HL-60/S4 treated with phorbol 12-myristate 13-acetate at 8.2 ng/mL for 4 days and 3 days (cell line): ENCODE results near the gene ICOSLG.
"Not testable (repeated sequence)": the region's sequence is repeated elsewhere in the genome, so short reads cannot be mapped to it uniquely, and the experiment has no call there.

Experiments used
- in situ Hi-C: fragments of 300-500 bp; cut with MboI; formaldehyde crosslinking; loops from 2 replicates; pipeline ENCODE4 v1.15.0; 2022; ENCODE audit warnings: low sequenced_read_pairs

The ICOSLG gene

GRCh38 chr21:44265734-44266270, 25.1 kb upstream of the ICOSLG start:
- in situ Hi-C loops, result no loop called here

GRCh38 chr21:44263768-44264167, 23.0 kb upstream of the ICOSLG start:
- in situ Hi-C loops, result no loop called here

DNA sequence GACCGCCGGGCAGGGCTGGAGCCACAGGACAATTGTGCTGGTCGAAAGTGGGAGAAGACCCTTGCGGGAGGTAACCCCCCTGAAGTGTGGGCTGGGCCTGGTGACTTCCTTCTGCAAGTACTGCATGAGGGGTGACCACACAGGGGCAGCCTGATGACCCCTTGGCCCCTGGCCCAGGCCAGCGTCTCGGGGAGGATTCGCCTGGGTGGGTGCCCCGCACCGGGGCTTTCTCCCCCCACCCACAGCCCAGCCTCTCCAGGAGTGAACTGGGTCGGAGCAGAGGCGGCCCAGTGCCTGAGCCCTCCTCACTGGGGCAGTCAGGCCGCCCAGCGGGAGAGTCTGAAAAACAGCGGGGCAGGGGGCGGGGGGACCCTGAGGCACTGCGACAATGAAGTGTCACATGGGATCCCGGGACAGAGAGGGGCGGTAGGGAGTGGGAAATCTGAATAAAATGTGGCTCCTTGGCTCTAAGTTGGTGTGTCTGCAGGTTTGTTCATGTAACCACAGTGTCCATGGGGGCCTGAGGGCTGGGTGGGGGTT, 22.5 kb upstream of the ICOSLG start:
- in situ Hi-C loops, result no loop called here

DNA sequence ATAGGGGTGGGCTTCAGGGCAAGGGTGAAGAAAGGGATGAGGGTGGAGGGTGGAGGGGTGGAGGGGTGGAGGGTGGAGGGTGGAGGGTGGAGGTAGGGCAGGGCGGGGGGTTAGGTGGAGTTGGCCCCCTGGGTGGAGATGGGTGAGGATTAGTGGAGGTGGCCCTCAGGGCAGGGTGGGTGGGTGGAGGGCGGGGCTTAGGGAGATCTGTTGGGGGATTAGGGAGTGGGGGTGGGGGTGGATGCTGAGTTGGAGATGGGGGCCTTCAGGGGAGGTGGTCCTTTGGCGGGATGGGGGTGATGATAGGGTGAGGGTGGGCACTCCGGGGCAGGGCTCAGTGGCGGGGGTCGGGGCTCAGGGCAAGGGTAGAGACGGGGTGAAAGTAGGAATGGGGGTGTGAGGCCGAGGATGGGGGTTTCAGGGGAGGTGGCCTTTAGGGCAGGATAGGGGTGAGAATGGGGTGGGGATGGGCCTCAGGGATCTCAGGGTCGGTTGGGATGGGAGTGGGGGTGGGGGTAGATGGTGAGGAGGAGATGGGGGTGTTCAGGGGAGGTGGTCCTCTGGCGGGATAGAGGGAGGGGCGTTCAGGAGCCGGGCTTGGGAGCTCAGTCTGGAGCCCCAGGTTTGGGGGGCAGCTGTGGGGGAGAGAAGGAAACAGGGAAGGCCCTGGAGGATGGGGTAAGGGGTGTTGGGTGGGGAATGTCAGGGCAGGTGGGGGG, 21.8 kb upstream of the ICOSLG start:
- in situ Hi-C loops, result no loop called here

DNA sequence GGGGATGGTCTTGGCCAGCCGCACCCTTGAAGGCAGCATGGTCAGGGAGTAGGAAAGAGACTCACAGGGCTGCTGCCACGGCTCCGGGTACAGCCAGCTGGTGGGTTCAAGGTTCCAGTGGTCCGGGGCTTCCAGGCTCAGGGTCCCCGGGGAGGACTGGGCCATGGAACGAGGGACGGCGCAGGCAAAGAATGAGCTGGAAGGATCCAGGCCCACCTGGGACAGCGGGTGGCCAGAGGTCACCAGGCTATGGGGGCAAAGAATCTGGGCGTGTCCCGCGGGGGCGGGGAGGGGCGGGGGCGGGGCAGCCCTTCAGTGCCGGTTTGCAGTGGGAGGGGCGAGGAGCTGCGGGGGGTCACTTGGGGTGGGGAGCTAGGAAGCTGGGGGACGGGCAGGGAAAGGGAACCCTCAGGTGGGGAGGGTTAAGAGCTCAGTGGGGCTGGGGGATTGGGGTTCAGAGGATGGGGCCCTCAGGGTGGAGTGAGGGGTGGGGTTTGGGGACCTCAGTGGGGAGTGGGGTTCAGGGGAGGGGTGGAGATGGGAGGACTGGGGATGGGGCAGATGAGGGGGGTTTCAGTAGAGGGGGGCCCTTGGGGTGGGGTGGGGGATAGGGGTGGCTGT, 21.0 kb upstream of the ICOSLG start, which contains the start of gene DNMT3L:
TSS of gene DNMT3L (minus strand) at position 223 of the 621 bp plus-strand sequence. CDS start 638 bp downstream, outside the sequence.
- in situ Hi-C loops, result no loop called here

GRCh38 chr21:44260791-44261631, 20.3 kb upstream of the ICOSLG start:
- in situ Hi-C loops, result no loop called here

DNA sequence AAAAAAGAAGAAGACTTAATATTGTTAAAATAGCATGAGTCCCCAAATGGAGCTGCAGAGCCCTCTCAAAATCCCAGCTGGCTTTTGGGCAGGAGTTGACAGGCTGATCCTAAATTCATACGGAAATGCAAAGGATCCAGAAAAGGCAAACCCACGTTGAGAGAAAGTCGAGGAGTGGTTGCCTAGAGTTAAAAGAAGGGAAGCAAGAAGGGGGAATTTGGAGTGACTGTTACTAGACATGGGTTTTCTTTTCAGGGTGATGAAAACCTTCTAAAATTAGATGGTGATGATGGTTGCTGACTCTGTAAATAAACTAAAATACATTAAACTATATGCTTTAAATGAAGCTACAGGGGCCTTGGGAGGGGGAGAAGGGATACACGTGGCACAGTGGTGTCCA, 19.3 kb upstream of the ICOSLG start:
- in situ Hi-C loops, result no loop called here

DNA sequence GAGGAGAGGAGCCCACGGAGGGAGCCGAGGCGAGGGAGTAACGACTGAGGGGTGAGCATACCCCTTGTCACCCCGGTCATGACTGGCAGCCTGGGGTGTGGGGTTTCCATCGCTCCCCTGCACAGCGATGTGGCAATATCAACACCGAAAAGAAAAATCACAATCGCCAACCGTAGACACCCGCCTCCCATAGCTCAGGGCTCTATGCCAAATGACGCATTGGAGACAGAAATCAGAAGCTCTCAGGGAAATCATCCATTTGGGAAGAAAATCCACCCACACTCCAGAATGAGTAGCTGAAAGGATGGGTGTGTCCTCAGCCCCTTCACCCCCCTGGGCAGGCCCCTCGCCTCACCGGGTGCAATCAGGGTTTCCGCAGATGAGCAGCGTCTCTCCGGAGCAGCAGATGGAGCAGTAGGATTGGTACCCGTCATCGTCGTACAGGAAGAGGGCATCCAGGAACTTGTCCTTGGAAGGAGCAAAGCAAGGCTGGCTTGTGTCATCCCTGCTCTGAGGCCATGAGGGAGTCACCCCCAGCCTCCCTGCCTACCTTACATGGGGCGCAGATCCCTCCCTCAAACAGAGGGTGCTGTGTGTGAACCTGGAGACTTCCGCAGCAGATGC, 18.5 kb upstream of the ICOSLG start:
- in situ Hi-C loops, result no loop called here

DNA sequence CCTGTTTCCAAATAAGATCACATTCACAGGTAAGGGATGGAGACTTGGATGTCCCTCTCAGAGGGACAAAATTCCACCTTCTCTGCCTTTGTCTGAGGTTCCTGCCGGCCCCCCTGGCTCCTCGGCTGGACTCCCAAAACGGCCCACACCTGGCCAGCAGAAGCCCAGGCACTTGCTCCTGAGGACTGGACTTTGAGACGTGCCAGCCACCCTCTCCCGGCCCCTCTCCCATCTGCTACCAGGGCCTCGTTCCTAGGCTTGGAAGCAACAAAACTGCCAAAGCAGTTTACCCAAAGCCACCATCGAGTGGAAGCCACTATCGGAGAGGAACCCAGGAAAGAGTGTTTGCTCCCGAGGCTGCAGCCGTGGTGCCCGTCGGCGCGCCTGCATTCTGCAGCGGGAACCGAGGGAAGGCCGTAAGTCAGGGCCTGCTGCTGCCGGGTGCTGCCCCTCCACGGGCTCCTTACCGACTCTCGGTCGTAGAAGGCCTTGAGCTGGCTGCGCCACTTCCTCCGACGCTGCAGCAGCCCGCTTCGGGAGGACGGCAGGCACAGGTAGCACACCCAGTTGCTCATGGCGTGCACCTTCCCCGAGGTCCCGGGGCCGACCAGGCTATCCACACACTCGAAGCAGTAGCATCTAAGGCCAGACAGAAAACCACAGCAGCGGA, 17.4 kb upstream of the ICOSLG start:
- in situ Hi-C loops, result no loop called here

DNA sequence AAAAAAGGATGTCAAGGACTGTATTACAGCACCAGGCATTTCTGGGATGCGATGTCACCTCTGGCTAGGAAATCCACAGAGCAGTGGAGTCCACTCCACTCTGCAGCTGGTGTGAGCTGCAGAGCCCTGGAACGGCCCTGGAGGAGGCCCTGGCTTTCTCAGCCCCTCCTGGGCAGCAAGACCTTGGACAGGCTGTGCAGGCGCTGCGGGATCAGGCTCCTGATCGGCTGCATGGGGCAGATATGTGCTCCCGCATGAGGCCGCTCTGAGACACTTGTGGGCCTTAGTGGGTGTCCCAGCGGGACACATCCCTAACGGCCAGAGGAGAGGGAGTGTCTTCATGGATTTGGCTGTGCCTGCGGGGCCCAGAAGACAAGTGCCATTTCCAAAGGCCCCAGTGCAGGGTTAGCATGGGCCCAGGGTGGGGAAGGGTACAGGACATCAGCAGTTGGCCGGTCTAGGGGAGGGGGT, 14.8 kb upstream of the ICOSLG start:
- in situ Hi-C loops, result no loop called here

GRCh38 chr21:44253832-44254710, 13.3 kb upstream of the ICOSLG start:
- in situ Hi-C loops, result no loop called here

GRCh38 chr21:44249204-44250037, 8.7 kb upstream of the ICOSLG start:
- in situ Hi-C loops, result not testable (repeated sequence)

DNA sequence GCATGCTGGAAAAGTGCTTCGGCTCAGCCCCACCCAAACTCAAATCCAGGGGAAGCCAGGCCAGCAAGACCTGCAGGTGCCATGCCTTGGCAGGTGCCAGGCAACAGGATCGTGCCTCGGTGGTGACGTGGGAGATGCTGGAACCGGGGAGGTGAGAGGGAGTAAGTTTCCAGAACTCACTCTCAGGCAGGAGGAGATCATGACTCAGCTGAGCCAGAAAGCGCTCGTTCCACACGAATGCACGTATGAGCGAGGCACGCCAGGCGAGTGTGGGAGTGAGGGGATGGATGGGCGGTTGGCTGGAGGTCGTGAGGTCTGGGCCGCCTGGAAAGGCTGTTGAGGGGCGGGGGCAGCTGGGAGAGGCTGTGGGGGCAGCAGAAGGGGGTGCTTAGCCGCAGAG, 7.2 kb upstream of the ICOSLG start:
- in situ Hi-C loops, result not testable (repeated sequence)

- in situ Hi-C loops, result not testable (repeated sequence)
These were observed 3.2 kb upstream of the ICOSLG start for GRCh38 chr21:44243980-44244379.

GRCh38 chr21:44241281-44241680, 538 bp upstream of the ICOSLG start:
- in situ Hi-C loops, result not testable (repeated sequence)

DNA sequence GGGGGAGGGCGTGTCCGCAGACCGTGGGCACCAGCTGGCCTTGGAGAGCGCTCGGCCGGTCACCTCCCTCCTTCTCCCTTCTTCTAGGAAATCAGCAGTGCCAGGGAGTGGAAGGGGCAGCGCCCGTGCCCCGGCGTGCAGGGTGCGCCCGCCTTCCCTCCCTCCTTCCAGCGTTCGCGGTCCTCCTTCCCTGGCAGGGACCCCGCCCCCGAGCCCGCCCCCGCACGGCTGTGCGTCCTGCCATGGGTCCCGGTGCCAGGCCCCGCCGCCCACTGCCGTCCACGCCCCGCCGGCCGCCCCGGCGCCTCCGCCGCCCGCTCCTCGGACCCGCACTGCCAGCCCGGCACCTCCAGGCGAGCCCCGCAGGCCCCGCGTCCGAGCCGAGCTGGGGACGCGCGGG, 390 bp downstream of the ICOSLG start:
- in situ Hi-C loops, result not testable (repeated sequence)

DNA sequence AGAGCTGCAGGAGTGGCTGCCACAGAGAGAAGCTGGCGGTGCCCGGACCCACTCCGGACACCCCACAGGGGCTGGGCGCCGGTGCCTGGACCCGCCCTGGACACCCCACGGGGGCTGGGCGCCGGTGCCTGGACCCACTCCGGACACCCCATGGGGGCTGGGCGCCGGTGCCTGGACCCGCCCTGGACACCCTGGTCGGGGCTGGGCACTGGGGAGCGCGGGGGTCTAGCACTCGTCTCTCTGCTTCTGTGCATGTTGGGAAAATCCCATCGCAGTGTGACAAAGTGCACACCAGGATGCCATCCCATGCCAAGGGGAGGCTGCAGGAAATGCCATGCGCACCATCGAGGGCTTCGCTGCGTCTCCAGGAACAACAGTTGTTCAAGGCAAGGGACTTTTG, 11.2 kb downstream of the ICOSLG start:
- in situ Hi-C loops, result not testable (repeated sequence)

DNA sequence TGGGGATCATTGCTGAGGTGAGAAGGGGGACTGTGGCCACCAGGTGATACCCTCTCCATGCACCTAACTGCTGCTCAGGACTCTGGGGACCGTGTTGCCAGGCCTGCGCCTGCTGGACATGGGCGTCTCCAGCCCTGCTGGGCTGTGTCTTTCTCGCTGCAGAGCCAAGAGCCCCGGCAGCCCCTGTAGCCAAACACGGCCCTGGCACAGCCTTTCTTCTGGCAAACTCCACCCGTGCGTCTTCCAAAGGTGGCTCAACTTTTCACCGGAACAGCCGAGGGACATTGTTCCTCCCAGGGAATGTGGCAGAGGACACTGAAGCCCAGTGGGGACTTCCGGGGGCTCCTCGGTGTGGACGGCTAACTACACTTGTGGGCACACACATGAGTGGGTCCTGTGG, 12.6 kb downstream of the ICOSLG start:
- in situ Hi-C loops, result not testable (repeated sequence)
